ENCODE measurements around the gene SEMA4D.

Gene SEMA4D

DNA sequence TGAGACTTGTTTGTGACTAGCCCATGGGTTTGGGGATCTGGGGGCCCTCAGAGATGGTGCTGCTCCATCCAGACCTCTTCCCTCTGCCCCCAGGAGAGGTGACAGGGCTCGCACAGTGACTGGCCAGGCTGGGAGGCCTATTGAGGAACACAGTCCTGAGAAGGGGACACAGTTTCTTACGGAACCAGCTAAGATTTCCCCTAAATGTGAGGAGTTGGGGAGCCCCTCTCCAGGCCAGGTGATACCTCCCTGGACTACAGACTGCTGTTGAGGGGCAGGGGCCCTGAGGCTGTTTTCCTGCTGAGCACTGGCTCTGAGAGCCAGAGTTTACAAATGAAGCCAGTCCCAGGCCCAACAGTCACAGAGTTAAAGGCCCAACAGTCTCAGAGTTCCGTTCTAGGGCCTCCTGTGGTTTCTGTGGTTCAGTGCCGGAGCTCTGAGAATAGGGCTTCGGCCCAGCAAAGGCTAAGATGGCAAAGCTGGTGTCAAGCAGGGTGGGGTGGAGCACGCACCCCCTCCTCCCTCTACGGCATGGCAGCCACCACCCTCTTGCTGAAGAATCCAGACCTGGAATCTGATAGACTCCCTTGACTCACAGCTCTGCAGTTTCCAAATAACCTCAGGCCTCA, 1.1 kb upstream of the SEMA4D start:
- peak in 2 of 4 experiments; percentile 31 to 46 for DNase-seq

DNA sequence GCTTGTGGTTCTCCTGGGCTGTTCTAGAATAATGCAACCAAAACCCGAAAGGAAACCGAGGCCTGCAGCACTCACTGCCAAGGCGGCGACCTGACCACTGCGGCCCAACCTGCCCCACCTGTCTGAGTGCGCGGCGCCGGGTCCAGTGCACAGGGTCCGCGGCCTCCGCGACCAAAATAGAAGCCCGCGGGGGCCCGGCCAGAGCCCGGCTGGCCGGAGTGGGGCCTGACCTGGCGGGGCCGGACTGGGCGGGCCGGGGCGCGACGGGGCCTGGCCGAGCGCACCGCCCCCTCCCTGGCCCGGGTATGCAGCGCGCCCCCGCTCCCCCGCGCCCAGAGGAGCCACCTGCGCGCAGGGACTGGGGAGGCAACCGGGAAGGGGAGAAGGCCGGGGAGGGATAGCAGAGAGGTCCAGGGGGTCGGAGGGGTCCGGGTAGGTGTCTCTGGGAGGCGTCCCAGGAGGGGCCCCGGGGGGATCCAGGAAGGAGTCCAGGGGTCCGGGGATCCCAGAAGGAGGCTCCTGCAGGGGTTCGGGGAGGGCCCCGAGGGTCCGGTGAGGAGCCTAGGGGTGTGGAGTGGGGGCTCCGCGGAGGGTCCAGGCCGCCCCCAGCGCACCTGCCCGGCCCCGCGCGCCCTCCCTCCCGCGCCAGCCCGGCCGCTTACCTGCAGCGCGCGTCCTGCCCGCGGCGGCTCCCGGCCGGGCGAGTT, 503 bp downstream of the SEMA4D start:
- peak in 1 of 4 experiments; percentile 25 for DNase-seq

DNA sequence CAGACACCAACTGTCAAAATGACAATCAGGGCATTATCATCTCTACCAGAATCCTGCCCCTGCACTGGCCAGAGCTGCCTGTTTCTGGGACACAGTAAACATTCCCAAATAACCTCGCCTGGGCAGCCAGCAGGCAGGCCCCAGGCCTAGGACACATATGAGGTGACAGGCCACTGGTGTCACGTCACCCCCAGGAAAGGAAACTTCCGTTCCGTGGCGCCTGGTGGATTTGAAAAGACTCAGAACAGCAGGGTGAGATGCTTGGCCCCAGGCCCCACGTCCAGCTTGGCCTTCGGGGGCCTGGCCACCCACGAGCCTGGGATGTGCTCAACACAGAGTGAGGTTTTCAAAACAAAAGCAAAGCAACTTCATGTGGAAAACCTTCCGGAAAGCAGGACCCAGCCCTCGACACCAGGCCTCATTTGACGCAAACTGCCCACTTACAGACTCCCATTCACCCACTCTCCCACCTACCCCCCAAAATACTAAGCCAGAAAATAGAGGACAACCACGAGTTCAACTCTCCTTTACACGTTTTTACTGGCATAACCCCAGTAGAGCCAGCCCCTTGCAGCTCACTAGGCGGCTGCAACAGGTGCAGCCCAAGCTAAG, 1.2 kb downstream of the SEMA4D start:
- peak; percentile 37 to 49 (median 43) for DNase-seq

DNA sequence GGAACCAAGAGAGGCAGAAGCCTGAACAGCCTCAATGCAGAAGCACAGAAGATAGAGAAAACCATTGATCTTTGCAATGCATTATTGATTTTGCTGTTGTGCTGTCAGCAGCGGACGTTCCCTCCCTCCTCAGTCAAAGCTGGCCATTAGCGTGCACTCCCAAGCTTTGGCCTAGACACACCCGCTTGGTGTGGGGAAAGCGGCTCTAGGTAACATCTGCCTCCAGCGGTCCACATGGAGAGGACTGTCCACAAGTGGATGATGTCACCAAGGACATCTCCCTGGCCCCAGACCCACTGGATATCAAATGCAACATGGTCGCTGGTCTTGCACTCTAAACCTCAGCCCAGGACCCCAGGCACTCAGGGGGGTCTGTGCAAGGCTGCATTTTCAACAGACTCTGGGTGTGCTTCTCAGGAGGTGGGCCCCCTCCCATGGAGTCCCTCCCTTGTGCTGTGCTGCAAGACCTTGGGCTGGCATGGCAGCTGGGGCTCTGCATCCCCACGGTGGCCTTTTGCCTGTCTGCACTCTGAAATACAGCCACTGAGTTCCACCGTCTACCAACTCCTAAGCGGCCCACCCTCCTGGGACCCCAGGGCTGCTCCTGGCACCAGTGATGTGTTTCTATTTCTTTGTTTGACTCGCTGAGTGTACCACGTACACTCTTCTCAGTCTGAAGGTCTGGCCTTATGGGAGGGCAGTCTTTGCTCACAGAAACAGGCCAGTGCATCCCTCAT, 1.9 kb downstream of the SEMA4D start:
- no peak for DNase-seq

DNA sequence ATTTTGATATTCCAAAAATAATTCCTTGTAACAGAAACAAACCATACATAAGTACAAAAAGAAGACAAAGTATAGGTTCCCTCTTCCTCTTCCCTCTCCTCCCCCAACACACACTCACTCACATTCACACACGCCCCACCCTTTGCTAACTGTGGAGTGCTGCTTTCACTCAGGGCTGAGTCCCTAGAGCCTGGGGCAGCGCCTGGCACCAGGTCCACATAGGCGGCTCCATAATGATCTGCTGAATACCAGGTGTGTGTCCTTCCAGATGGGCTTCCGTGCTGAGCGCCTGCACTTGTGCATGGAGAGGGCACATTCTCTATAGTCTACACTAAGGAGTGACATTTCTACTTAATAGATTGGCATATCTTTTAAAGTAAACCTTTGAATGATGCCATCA, 3.7 kb downstream of the SEMA4D start:
- DNase-seq = no peak

DNA sequence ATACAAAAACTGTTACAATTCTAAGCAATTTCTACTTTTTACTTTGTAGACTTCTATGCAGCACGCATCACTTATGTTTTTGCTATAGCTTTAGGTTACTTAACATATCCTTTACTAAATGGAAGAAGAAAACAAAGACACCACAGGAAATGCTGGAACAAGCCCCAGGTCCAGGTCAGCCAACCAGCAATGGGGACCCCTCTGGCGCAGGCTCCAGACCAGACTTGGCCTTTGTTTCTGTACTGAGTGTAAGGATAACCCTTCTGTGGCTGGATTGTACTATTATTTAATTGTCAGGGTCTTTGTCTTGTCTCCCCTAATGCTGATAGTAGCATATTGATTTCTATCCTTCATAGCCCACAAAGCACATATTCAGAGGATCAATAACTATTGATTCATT, 4.2 kb downstream of the SEMA4D start:
- no peak for DNase-seq

DNA sequence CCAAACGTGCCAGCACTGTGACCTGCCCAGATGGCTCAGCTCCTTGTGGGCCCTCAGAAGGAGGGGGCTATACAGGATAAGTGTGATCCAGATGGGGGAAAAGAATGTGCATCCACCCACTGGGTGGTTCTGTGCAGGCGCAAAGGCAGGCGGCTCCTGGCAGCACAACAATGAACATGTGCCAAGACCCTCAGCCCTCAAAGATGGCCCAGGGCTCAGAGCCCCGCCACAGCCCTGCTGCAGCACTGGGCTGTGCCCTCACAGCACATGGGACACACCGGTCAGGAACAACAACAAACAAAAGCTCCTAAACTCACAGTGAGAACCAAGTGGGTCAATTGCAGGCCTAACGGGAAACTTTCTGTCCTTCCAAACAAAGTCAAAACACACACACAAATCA, 4.7 kb downstream of the SEMA4D start:
- DNase-seq = no peak

DNA sequence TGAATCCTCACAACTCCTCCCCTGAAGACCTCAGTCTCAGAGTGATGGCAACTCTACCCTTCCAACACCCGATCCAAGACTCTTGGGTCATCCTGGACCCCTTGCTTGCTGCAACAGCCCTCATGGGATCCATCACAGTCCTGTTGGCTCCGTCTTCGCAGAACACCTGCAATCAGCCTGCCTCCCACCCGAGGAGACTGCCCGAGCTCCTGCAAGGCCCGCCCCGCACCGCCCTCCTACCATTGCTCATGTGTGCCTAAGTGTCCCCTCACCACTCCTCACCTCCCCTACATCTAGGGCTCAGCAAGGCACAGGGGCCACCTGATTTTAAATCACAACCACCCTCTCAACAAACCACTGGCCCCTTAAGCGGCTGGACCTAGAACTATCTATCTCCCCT, 5.3 kb downstream of the SEMA4D start:
- DNase-seq = no peak

DNA sequence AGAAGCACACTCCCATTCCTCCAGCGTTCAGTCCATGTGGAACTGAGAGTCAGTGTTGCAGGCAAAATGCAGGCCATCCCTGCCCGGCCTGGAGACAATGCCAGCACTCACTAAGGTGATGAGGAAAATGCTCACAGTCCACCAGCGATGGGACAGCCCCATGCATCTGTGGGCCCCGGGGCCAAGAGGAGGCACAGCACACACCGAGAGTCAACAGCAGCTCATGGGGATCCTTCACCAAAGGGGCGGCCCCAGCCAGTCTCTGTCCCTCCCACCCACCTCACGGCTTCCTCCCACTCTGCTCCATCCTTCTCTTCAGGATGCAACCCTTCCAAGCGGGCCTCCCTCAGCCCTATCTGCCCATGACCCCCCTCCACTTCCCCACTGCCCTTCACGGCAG, 6.2 kb downstream of the SEMA4D start:
- no peak for DNase-seq

DNA sequence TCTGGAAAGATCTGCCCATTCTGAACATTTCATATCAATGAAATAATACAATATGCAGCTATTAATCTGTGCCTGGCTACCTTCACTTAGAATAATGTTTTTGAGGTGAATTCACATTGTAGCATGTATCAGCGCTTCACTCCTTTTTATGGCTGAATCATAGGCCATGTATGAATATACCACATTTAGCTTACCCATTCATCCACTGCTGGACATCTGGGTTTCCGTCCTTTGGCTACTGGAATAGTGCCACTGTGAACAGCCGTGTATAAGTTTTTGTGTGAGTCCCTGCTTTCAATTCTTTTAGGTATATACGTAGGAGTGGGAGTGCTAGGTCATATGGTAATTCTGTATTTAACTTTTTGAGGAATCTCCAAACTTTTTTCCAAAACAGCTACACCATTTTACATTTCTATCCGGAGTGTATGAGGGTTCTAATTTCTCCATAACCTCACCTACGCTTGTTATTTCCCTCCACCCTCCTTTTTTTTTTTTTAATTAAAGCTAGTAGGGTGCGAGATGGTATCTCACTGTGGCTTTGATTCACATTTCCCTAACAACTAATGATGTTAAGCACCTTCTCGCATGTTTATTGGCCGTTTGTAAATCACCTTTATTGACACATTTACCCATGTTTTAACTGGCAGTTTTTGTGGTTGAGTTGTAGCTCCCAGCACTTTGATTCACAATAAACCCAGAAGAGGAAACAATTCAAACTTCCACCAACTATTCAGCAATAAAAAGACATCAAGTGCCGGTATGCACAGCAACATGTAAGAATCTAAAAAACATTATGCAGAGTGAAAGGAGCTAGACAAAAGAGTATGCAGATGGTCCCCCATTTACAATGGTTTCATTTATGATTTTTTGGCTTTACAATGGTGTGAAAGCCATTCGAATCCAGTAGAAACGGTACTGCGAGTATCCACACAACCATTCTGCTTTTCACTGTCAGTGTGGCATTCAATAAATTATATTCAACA, 8.1 kb downstream of the SEMA4D start:
- no peak for DNase-seq

DNA sequence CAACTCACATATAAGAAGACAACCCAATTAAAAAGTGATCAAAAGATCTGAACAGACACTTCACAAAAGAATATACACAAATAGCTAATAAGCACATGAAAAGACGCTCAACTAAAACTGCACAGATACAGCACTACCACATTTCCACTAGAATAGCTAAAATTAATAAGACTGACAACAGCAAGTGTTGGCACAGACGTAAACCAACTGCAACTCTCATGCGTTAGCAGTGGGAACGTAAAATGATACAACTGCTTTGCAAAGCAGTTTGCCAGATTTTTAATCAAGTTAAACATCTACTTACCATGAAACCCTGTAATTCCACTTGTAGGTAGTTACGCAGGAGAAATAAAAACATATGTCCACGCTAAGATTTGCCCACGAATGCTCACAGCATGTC, 9.0 kb downstream of the SEMA4D start:
- DNase-seq = no peak

DNA sequence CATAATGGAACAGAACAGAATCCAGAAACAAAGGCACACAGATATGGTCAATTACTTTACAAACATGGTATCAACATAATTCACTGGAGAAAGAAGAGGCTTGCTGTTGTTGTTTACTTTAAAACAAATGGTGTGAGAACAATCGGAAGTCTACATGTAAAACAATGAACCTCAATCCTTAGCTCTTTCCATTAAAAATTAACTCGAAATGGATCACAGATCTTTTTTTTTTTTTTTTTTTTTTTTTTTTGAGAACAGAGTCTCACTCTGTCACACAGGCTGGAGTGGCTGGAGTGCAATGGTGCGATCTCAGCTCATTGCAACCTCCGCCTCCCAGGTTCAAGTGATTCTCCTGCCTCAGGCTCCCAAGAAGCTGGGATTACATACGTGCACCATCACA, 9.8 kb downstream of the SEMA4D start:
- DNase-seq = no peak

DNA sequence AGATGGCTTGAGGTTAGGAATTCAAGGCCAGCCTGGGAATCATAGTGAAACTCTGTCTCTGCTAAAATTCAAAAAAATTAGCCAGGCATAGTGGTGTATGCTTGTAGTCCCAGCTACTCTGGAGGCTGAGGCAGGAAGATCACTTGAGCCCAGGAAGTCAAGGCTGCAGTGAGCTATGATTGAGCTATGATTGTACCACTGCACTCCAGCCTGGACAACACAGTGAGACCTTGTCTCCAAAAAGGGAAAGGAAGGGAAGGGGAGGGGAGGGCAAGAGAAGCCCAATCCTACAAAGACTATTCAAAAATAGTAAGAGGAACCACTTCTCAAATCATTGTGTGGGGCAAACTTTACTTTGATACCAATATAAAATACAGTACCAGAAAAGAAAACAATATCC, 11.2 kb downstream of the SEMA4D start:
- DNase-seq = no peak

DNA sequence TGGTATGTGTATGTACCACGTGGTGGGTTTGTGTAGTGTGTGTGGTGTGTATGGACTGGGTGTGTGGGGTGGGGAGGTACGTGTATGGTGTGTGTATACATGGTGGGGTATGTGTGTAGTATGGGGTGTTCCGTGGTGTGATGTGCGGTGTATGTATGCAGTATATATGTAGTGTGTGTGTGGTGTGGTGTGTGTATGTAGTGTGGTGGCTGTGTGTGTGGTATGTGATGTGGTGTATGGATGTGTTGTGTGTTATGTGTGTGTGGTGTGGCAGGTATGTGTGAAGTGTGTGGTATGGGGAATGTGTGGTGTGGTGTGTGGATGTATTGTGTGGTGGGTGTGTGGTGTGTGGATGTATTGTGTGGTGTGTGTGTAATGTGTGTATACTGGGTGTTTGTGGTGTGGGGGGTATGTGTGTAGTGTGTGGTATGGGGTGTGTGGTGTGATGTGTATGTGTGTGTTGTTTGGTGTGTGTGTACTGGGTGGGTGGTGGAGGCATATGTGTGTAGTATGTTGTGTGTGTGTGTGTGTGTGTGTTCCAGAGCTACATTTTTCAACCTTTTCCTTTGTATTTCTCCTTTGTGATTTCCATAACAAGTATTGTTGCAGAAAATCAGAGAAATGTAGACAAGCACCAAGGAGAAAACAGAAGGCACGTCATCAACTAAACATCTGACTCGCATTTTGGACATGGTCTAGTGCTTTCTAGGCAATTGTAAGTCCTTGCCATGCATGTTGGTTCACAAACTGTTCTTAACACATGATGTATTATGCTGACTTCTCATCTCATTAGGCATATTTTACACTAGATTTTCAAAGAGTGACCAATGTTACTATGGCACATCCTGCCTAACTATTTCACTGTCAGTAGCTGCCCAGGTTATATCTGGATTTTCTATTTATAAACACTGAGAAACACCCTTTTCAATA, 13.2 kb downstream of the SEMA4D start:
- DNase-seq = no peak

DNA sequence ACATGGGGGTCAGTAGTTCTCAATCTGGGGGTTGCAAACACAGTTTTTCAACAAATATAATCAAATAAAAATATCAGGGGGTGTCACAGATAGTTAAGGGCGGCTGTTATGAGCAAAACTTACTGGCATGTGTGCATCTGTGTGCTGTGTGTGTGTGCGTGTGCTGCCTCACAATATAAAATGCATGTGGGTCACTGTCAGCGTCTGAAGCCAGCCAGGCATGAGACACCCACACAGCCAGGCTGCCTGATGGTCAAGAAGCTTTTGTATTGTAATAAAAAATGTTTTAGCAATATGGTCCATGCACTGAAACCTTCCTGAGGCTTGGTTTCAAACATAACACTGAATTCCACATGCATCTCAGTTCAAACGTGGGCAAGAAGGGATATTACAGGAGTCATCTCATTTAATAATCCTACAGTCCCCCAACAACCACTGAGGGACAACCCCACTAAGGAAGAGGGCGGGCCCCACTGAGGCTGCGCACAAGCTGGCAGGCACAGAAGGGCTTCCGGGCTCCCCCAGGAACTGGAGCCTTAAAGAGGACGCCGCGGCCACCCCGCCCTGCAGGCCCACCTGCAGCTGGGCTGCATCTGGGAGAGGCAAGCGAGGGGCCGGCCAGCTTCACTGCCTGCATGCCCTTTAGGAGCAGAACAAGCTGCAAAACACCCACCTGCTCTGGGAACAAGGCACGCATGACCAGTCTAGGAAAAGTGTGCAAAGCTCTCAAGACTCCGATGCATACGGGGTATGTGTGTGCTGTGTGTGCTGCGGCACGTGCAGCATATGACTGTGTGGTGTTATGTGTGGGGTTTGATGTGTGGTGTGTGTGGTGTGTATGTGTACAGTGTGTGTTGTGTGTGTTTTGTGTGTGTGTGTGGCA, 14.1 kb downstream of the SEMA4D start:
- peak in 1 of 4 experiments; percentile 51 for DNase-seq

DNA sequence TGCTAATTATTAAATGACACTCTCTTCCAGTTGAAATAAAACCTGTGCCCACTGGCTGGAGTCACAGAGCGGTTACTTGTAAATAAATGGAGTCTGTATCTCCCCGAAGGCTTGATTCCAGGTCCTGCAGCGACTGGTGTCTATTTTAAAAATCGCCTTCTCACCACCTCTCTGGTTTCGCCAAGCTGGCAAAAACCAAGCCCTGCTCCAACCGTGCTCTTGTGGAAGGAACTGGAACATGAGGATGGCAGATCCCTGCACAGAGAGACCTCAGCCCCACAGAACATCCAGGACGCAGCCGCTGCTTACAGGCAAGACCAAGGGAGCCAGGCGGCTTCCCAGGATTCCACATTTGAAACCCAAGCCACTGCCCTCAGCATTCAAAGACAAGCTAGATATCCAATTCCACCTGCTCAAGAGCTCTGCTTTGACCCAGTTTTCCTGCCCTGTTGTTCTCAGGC, 15.0 kb downstream of the SEMA4D start:
- no peak for DNase-seq

DNA sequence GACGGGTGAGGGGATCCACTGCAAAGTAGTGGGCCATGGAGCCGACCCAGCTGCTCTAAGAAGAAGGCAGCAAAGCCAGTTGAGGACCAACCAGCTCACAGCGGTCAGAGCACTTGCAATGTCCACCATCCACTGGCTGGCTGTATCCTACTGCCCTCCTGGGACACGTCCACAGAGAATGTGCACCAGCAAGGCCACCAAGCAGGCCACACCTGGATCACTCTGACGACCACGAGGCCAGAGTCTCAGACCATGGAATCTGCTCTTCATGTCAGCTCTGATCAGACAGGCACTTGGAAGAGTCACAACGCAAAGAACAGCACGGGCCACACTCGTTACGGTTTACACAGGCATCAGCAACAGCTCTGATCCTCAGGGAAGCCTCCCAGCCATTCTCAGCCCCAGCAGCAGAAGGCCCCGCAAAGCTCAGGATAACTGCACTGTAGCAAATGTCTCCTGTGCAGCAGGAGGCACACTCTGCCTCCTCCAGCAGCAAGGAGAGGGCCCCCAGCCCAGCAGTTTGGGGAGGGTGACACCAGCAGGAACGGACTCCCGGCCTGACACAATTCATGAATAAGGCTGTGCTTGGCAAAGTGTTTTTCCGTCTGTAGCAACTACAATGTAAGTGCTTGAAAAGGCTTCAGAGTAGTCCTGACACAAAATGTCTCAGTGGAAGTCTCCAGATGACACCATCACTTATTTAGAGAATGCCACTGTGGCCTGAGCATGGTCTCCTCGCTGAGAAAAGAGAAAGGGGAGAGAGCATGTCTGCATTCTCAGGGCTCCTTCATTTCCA, 15.7 kb downstream of the SEMA4D start:
- DNase-seq = no peak

DNA sequence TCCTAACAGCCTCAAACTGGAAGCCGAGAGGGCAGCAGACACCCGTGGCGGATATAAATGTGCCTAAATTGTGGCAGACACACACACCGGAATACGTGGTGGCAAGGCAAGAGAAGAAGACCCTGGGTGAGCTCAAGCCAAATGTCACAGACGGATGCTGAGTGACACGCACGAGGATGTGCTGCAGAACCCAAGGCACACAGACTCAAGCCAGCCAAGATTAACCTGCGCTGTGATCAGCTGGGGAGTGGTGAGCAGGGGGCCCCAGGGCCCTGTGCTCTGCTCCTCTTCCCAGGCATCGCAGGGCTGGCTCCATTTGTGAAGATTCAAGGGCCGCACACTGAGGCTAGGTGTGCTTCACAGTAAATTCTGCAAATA, 16.4 kb downstream of the SEMA4D start:
- DNase-seq = no peak

Data from suppressor macrophage (primary cell).